ENCODE results near the gene MRPL50. TPM values are rescaled to one million over a fixed set of nuclear protein-coding genes. Genes with fewer than 3 reads are reported as not detected.

MRPL50 gene
- total and polyA plus RNA-seq, 9 of the 15 experiments (the other 6 are each of a cell fraction or from before 2014, with no cell fraction given): 17.5 to 107 (median 37.4) TPM

GRCh38 chr9:101403516-101404285, 5.3 kb upstream of the MRPL50 start:
- ATAC-seq (no peak), DNase-seq (ENCODE audit: extremely low read depth in 1 of 4, low spot score in 3 of 4) (no peak), FAIRE-seq (no peak)
- Histone ChIP-seq H2AFZ (ENCODE audit: low read depth, low read length) (no peak overlapping the region), H4K20me1 (replicated peaks; ENCODE audit: control insufficient read depth, insufficient read depth, low read length) (no peaks in the 10 kb centered on the region), H3K4me1 (replicated peaks in 1 of 2; ENCODE audit: control insufficient read depth in 2 of 2, insufficient read depth in 2 of 2, low read length in 2 of 2) (peaks cover 11 to 17% of the 10 kb centered on the region in 2 experiments; a peak in 3 of 5 replicates), H3K27me3 (ENCODE audit: control insufficient read depth in 2 of 2, insufficient read depth in 2 of 2, low read length in 2 of 2) (no peaks in the 10 kb centered on the region), H3K9me1 (ENCODE audit: control insufficient read depth, insufficient read depth, low read length) (no peaks in the 10 kb centered on the region), H3K36me3 (ENCODE audit: control insufficient read depth, insufficient read depth, low read length) (peaks cover 86% of the 10 kb centered on the region), H3K9ac (ENCODE audit: insufficient read depth in 1 of 2, low read depth in 2 of 2, low read length in 2 of 2) (no peak overlapping the region), H3K27ac (ENCODE audit: extremely low read depth, low read depth, low read length) (no peak overlapping the region), H3K79me2 (ENCODE audit: control insufficient read depth, insufficient read depth, low read length) (peaks cover 27% of the 10 kb centered on the region), H3K9me3 (replicated peaks; ENCODE audit: control insufficient read depth, insufficient read depth, low read depth, low read length) (peaks cover 42% of the 10 kb centered on the region), H3K4me3 (no peak overlapping the region), H3K4me2 (ENCODE audit: insufficient read depth, low read length) (no peak overlapping the region)
- in situ Hi-C loops (cut with MboI): no loop called here
- intact Hi-C loops (cut with micrococcal nuclease): no loop called here
- TF ChIP-seq RBM14 (IDR thresholded peaks at IDR 0.05; ENCODE audit: borderline replicate concordance, insufficient read depth, low read depth, low read length) (no peak), RUNX1 (IDR thresholded peaks at IDR 0.05; ENCODE audit: low read depth) (no peak), ZNF23 (CRISPR knock-in tag; IDR thresholded peaks at IDR 0.05) (no peak), GTF2B (IDR thresholded peaks at IDR 0.05; ENCODE audit: extremely low read depth, insufficient read length) (no peak)
- whole genome bisulfite sequencing (ENCODE audit: insufficient coverage, low coverage, missing lambda C conversion rate): 80% methylated on average over 9 of the region's 9 CpGs
- BruUV-seq (replicated peaks): no TSS peak
- POLR2A ChIA-PET: no interaction called here
- CTCF ChIA-PET (ENCODE audit: low intra/inter-chr PET ratio): no interaction called here

Data from K562 (cell line).